Adrenal gland (tissue), 5 donors: Measurements from ENCODE around the gene ZNF48.

Experiments
- POLR2A ChIP-seq, 2 donors: fragments of 450-650 bp; IDR thresholded peaks; one replicate each; pipeline ENCODE4 v1.6.1; 2017; ENCODE audit warnings: antibody characterized with exemption in 2 of 2, mild to moderate bottlenecking in 2 of 2, moderate library complexity in 1 of 2
- TF ChIP-seq, protein P1 (sequence below), 6 experiments: fragments of 450-650 bp in 4 of 6; fragments of 200-600 bp in 2 of 6; sonication (generic) in 1 of 6; IDR thresholded peaks; 1 replicate in 5 of 6; 2 replicates in 1 of 6; pipeline versions ENCODE4 v1.5.1 to v1.8.0; 2016 to 2021; ENCODE audit warnings: antibody characterized with exemption in 6 of 6, mild to moderate bottlenecking in 2 of 6, moderate library complexity in 1 of 6
- donor health status: DM: no; HTN: no; CAD: no.

DNA sequence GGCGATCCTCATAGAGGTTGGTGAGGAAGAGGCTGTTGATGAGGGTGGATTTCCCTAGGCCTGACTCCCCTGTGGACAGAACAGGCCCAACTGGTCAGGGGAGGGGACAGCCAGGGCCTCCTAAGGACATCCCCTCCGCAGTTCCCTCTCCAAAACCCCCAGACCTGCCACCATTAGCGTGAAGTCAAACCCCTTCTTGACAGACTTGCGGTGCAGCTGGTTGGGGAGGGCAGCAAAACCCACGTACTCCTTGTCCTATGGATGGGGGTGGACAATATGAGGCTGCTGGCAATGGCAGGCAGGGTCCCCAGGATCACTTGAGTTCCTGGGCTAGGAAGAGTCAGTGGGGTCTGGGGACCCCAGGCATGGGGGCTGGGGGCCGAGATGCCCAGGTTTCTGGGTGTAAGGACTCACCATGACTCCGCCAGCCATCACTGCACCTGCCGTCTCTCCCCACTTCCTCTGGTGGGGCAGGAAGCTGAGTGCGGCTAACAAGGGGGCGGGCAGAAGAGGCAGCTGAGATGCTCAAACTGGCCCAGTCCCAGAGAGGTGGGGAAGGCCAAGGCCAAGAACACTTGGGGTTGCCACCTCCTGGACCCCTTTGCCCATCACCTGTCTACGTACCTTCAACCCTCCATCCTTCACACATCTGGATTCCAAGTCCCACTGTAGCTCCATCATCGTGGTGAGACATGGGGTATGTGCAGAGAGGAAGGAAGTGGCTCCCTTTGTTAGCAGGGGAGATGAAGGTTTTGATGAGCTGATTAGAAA is 12.9 kb upstream of the ZNF48 start, which contains the start of gene SEPTIN1:
- TF ChIP-seq, protein P1, sequence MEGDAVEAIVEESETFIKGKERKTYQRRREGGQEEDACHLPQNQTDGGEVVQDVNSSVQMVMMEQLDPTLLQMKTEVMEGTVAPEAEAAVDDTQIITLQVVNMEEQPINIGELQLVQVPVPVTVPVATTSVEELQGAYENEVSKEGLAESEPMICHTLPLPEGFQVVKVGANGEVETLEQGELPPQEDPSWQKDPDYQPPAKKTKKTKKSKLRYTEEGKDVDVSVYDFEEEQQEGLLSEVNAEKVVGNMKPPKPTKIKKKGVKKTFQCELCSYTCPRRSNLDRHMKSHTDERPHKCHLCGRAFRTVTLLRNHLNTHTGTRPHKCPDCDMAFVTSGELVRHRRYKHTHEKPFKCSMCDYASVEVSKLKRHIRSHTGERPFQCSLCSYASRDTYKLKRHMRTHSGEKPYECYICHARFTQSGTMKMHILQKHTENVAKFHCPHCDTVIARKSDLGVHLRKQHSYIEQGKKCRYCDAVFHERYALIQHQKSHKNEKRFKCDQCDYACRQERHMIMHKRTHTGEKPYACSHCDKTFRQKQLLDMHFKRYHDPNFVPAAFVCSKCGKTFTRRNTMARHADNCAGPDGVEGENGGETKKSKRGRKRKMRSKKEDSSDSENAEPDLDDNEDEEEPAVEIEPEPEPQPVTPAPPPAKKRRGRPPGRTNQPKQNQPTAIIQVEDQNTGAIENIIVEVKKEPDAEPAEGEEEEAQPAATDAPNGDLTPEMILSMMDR (IDR thresholded peaks at IDR 0.05): no peak
- TF ChIP-seq POLR2A (IDR thresholded peaks at IDR 0.05): no peak
